GM20000 (cell line): ENCODE measurements around the gene AIFM1.
"Not testable (repeated sequence)": the region's sequence is repeated elsewhere in the genome, so short reads cannot be mapped to it uniquely, and the experiment has no call there.

Experiments used
- DNase-seq: peaks from one replicate; pipeline ENCODE4 v3.0.0; 2012; ENCODE audit warnings: low spot score
- CTCF ChIP-seq: IDR thresholded peaks from 2 replicates; pipeline ENCODE4 v1.5.1; 2012; ENCODE audit warnings: mild to moderate bottlenecking, control low read depth; ENCODE audit errors: extremely low read depth, missing control alignments

AIFM1 gene

GRCh38 chrX:130119312-130119898 lies 46.2 kb downstream of the AIFM1 start:
- no peak for DNase-seq
- TF ChIP-seq CTCF: no peak

- no peak for TF ChIP-seq CTCF
- no peak for DNase-seq
Measured at GRCh38 chrX:130118441-130119311, 47.0 kb downstream of the AIFM1 start.

GRCh38 chrX:130117166-130117565 lies 48.5 kb downstream of the AIFM1 start:
- no peak for TF ChIP-seq CTCF
- no peak for DNase-seq

GRCh38 chrX:130115119-130115885 lies 50.3 kb downstream of the AIFM1 start:
- not testable (repeated sequence) for DNase-seq

- no peak for DNase-seq
- no peak for TF ChIP-seq CTCF
Measured at GRCh38 chrX:130114141-130114588, 51.5 kb downstream of the AIFM1 start.

GRCh38 chrX:130111220-130112154 lies 54.2 kb downstream of the AIFM1 start:
- no peak for TF ChIP-seq CTCF
- no peak for DNase-seq
